ENCODE results near the gene PRM2. TPM values are rescaled to one million over a fixed set of nuclear protein-coding genes. Genes with fewer than 3 reads are reported as not detected.

PRM2 gene
- total RNA-seq, 1 donor from 2014 or later: not detected

DNA sequence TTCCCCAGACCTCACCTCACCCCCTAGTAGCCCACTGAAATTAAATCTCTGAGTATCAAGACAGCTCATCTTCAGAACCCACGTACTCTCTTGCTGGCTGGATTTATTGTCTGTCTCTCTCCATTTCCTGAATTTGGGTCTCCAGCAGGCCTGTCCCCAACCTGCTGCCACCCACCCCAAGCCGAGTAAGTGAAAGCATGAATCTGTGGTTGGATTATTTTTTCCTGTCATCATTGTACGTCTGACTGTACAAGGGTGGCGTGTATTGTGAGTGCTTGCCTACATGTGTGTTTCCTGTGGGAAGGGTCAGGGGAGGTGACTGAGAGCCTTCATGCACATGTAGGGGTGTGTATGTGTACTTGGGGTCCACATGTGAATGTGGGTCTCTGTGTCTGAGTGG, 12.5 kb downstream of the PRM2 start:
- Mint-ChIP-seq H3K4me1 (peaks cover 11% of the 10 kb centered on the region), H3K27ac (no peak overlapping the region), H3K9me3 (no peaks in the 10 kb centered on the region), H3K27me3 (ENCODE audit: low read depth) (no peaks in the 10 kb centered on the region), H3K4me3 (no peak overlapping the region), H3K36me3 (no peaks in the 10 kb centered on the region)
- no peak for DNase-seq (ENCODE audit: low spot score in 2 of 2, unreplicated experiment in 2 of 2)
- TF ChIP-seq CTCF (IDR thresholded peaks at IDR 0.05; ENCODE audit: unreplicated experiment): no peak

DNA sequence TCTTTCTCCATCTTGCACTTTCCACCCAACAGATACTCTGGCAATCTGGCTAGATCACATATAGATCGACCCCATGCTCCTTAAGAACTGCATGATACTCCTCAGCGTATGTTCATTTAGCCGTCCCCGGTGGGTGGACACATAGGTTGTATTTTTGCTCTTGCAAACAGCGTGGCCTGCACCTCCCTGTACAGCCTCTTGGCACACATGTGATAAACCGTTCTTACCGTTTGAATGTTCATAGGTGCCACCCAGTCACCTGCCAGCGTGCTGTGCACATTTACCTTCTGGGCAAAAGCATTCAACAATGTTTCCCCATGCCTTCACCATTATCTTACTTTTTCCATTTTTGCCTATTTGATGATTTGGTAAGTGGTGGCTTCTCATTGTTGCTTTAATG, 13.4 kb downstream of the PRM2 start:
- TF ChIP-seq CTCF (IDR thresholded peaks at IDR 0.05; ENCODE audit: unreplicated experiment): no peak
- Mint-ChIP-seq H3K27ac (no peak overlapping the region), H3K36me3 (no peaks in the 10 kb centered on the region), H3K9me3 (no peaks in the 10 kb centered on the region), H3K4me3 (no peak overlapping the region), H3K27me3 (ENCODE audit: low read depth) (no peaks in the 10 kb centered on the region), H3K4me1 (peaks cover 11% of the 10 kb centered on the region)
- DNase-seq (ENCODE audit: low spot score in 2 of 2, unreplicated experiment in 2 of 2): no peak

GRCh38 chr16:11260596-11260966, 15.7 kb downstream of the PRM2 start:
- Mint-ChIP-seq H3K27me3 (ENCODE audit: low read depth) (no peaks in the 10 kb centered on the region), H3K4me1 (peaks cover 19% of the 10 kb centered on the region), H3K27ac (no peak overlapping the region), H3K4me3 (no peak overlapping the region), H3K9me3 (no peaks in the 10 kb centered on the region), H3K36me3 (no peaks in the 10 kb centered on the region)
- DNase-seq (ENCODE audit: low spot score in 2 of 2, unreplicated experiment in 2 of 2): no peak
- no peak for TF ChIP-seq CTCF (IDR thresholded peaks at IDR 0.05; ENCODE audit: unreplicated experiment)

GRCh38 chr16:11259655-11260595, 16.4 kb downstream of the PRM2 start:
- no peaks in the 10 kb centered on the region for H3K36me3 Mint-ChIP-seq
- no peak overlapping the region for H3K4me3 Mint-ChIP-seq
- H3K27me3 Mint-ChIP-seq (ENCODE audit: low read depth): no peaks in the 10 kb centered on the region
- peaks cover 19% of the 10 kb centered on the region for H3K4me1 Mint-ChIP-seq
- DNase-seq (ENCODE audit: low spot score in 2 of 2, unreplicated experiment in 2 of 2): no peak
- no peak overlapping the region for H3K27ac Mint-ChIP-seq
- TF ChIP-seq CTCF (IDR thresholded peaks at IDR 0.05; ENCODE audit: unreplicated experiment): no peak
- H3K9me3 Mint-ChIP-seq: no peaks in the 10 kb centered on the region

DNA sequence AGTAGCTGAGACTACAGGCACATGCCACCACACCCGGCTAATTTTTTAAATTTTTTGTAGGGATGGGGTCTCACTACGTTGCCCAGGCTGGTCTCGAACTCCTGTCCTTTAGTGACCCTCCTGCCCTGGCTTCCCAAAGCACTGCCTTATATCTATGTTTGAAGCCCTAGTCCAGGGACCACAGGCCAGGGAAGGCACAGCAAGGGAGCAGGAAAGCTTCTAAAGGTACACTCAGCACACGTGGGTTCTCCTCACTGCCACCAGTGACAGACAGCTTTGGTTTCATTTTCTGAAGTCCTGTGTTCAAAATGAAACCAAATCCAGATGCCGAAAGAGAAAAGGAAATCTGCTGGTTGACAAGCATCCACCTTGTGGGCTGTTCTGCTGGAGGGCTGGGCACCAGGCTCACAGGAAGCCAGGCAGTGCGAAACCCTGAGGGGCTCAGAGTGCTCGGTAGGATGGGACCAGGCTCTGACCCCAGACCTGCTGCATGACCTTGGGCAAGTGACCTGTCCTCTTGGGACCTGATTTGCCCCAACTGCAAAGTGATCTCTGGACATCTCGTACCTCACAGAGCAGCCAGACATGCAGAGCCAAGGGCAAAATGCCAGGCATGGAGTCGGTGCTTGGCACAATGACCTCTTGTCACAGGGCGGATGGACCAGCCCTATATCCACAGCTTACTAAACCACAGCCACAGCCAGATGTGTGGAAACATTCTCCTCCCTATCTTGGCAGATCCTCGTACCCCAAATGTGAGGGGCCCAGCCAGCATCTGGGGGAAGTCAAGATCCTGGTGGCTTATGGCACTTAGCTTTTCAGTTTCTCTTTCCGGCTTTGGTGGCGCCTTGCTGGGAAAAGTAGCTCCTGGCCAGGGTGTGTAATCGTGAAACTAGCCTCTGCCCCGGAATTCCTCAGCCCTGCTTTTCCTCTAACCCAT, 17.5 kb downstream of the PRM2 start:
- H3K4me3 Mint-ChIP-seq: no peak overlapping the region
- TF ChIP-seq CTCF (IDR thresholded peaks at IDR 0.05; ENCODE audit: unreplicated experiment): no peak
- peaks cover 20% of the 10 kb centered on the region for H3K4me1 Mint-ChIP-seq
- H3K27ac Mint-ChIP-seq: no peak overlapping the region
- no peak for DNase-seq (ENCODE audit: low spot score in 2 of 2, unreplicated experiment in 2 of 2)
- H3K27me3 Mint-ChIP-seq (ENCODE audit: low read depth): no peaks in the 10 kb centered on the region
- H3K9me3 Mint-ChIP-seq: no peaks in the 10 kb centered on the region
- H3K36me3 Mint-ChIP-seq: no peaks in the 10 kb centered on the region

All from mesothelial cell of epicardium (in vitro differentiated cells).